HepG2 (cell line): ENCODE results near the gene PSMA7. TPM values are rescaled to one million over a fixed set of nuclear protein-coding genes. Genes with fewer than 3 reads are reported as not detected.
A peak's percentile ranks its signal among the peaks of the same experiment; 100 is the strongest.

ENCODE experiments used
- ARNTL ChIP-seq: sonication (generic); formaldehyde crosslinking; IDR thresholded peaks from 2 replicates; pipeline ENCODE4 v1.4.0; 2020; ENCODE audit warnings: mild to moderate bottlenecking, missing genetic modification reagents
- FOSL1 ChIP-seq: sonication (generic); formaldehyde crosslinking; IDR thresholded peaks from 2 replicates; pipeline ENCODE4 v1.9.0; 2021; ENCODE audit warnings: missing genetic modification reagents, borderline replicate concordance
- GATAD1 ChIP-seq: IDR thresholded peaks from 2 replicates; pipeline ENCODE4 v1.6.1; 2016; ENCODE audit warnings: missing genetic modification reagents, missing compliant biosample characterization
- GATAD2A ChIP-seq: IDR thresholded peaks from 2 replicates; pipeline ENCODE4 v1.6.1; 2016
- HIVEP1 ChIP-seq: sonication (generic); formaldehyde crosslinking; IDR thresholded peaks from 2 replicates; pipeline ENCODE4 v1.4.0; 2020; ENCODE audit warnings: mild to moderate bottlenecking, missing genetic modification reagents
- HNRNPH1 ChIP-seq: fragments of 200-400 bp; formaldehyde crosslinking; optimal IDR thresholded peaks from 2 replicates; pipeline ENCODE3; 2017; ENCODE audit warnings: mild to moderate bottlenecking, low read depth, low read length
- LCORL ChIP-seq, 2 experiments: fragments of 450-650 bp in 1 of 2; sonication (generic) in 1 of 2; formaldehyde crosslinking in 1 of 2; IDR thresholded peaks; 2 replicates each; pipeline versions ENCODE4 v1.5.0 to v1.6.1; 2017 to 2020; ENCODE audit warnings: antibody characterized with exemption in 1 of 2, missing genetic modification reagents in 1 of 2
- MBD4 ChIP-seq: IDR thresholded peaks from 2 replicates; pipeline ENCODE4 v1.6.1; 2012; ENCODE audit warnings: low read length, inconsistent platforms, borderline replicate concordance
- MED1 ChIP-seq: sonication (generic); formaldehyde crosslinking; IDR thresholded peaks from 2 replicates; pipeline ENCODE4 v1.4.0; 2020; ENCODE audit warnings: missing genetic modification reagents
- POLR2A ChIP-seq, 2 experiments: IDR thresholded peaks; 2 replicates each; pipeline ENCODE4 v1.6.1; 2011; ENCODE audit warnings: low read depth in 2 of 2, low read length in 2 of 2, mild to moderate bottlenecking in 1 of 2, moderate library complexity in 1 of 2; ENCODE audit not compliant: insufficient read depth in 1 of 2
- RAD21 ChIP-seq: fragments of 450-650 bp; formaldehyde crosslinking; IDR thresholded peaks from 2 replicates; pipeline ENCODE4 v1.5.0; 2020; ENCODE audit warnings: mild to moderate bottlenecking
- RARA ChIP-seq: IDR thresholded peaks from 2 replicates; pipeline ENCODE4 v1.6.1; 2016; ENCODE audit warnings: missing genetic modification reagents, missing compliant biosample characterization
- REPIN1 ChIP-seq: sonication (generic); formaldehyde crosslinking; IDR thresholded peaks from 2 replicates; pipeline ENCODE4 v1.8.0; 2022; ENCODE audit warnings: missing genetic modification reagents, low read depth, mild to moderate bottlenecking, borderline replicate concordance
- SALL1 ChIP-seq: sonication (generic); formaldehyde crosslinking; IDR thresholded peaks from 2 replicates; pipeline ENCODE4 v1.8.0; 2022; ENCODE audit warnings: mild to moderate bottlenecking, missing genetic modification reagents
- SKI ChIP-seq: fragments of 450-650 bp; IDR thresholded peaks from one replicate; pipeline ENCODE4 v1.6.1; 2018; ENCODE audit warnings: mild to moderate bottlenecking; ENCODE audit not compliant: partially characterized antibody
- SMAD1 ChIP-seq: sonication (generic); formaldehyde crosslinking; IDR thresholded peaks from 2 replicates; pipeline ENCODE4 v1.4.0; 2020; ENCODE audit warnings: missing genetic modification reagents, low read depth, mild to moderate bottlenecking, borderline replicate concordance
- TEAD3 ChIP-seq: optimal IDR thresholded peaks from 2 replicates; pipeline ENCODE3; 2016; ENCODE audit warnings: borderline replicate concordance
- THAP11 ChIP-seq: IDR thresholded peaks from 2 replicates; pipeline ENCODE4 v1.6.1; 2016; ENCODE audit warnings: missing biosample characterization, missing genetic modification reagents
- TP53 ChIP-seq: sonication (generic); formaldehyde crosslinking; conservative IDR thresholded peaks from 2 replicates; pipeline ENCODE4 v1.4.0; 2020; ENCODE audit warnings: missing genetic modification reagents
- ZFP41 ChIP-seq: sonication (generic); formaldehyde crosslinking; IDR thresholded peaks from 2 replicates; pipeline ENCODE4 v1.4.0; 2020; ENCODE audit warnings: mild to moderate bottlenecking, missing genetic modification reagents, borderline replicate concordance
- ZMYM2 ChIP-seq: sonication (generic); formaldehyde crosslinking; IDR thresholded peaks from 2 replicates; pipeline ENCODE4 v1.8.0; 2022; ENCODE audit warnings: mild to moderate bottlenecking, missing genetic modification reagents
- ZNF224 ChIP-seq: sonication (generic); formaldehyde crosslinking; IDR thresholded peaks from 2 replicates; pipeline ENCODE4 v1.5.0; 2020; ENCODE audit warnings: mild to moderate bottlenecking, missing genetic modification reagents
- ZNF337 ChIP-seq: sonication (generic); formaldehyde crosslinking; IDR thresholded peaks from 2 replicates; pipeline ENCODE4 v1.5.1; 2020; ENCODE audit warnings: missing genetic modification reagents, low read depth, mild to moderate bottlenecking, borderline replicate concordance
- ZNF607 ChIP-seq: sonication (generic); formaldehyde crosslinking; IDR thresholded peaks from 2 replicates; pipeline ENCODE4 v1.5.1; 2020; ENCODE audit warnings: missing genetic modification reagents, mild to moderate bottlenecking, borderline replicate concordance
- ZNF614 ChIP-seq: IDR thresholded peaks from 2 replicates; pipeline ENCODE4 v1.6.1; 2018; ENCODE audit warnings: missing biosample characterization, missing genetic modification reagents, inconsistent platforms, borderline replicate concordance
- ZNF768 ChIP-seq: sonication (generic); formaldehyde crosslinking; IDR thresholded peaks from 2 replicates; pipeline ENCODE4 v1.4.0; 2020; ENCODE audit warnings: missing genetic modification reagents
- ZNF775 ChIP-seq: sonication (generic); formaldehyde crosslinking; IDR thresholded peaks from 2 replicates; pipeline ENCODE4 v1.4.0; 2020; ENCODE audit warnings: missing genetic modification reagents, mild to moderate bottlenecking, moderate library complexity, borderline replicate concordance
- ZNF782 ChIP-seq: sonication (generic); formaldehyde crosslinking; IDR thresholded peaks from 2 replicates; pipeline ENCODE4 v1.4.0; 2020; ENCODE audit warnings: missing genetic modification reagents, mild to moderate bottlenecking, borderline replicate concordance
- polyA plus RNA-seq, 8 experiments: library from polyadenylated mRNA; depleted of rRNA in 3 of 8; stranded (reverse) in 7 of 8; unstranded in 1 of 8; fragments of >200 nt; fragmentation: Illumina TruSeq in 4 of 8; extraction: Trizol in 4 of 8; gene quantifications; 2 replicates each; pipeline versions ENCODE4 v1.2.1 to v1.2.3, GENCODE V29; 2011 to 2016; ENCODE audit warnings: low read depth in 4 of 8, missing spikeins in 1 of 8, mixed read lengths in 1 of 8; ENCODE audit not compliant: insufficient read depth in 1 of 8
- total RNA-seq, 5 experiments: library from RNA; depleted of rRNA; stranded (reverse); fragments of >200 nt; fragmentation: Illumina TruSeq; extraction: Trizol; gene quantifications; 2 replicates each; pipeline ENCODE4 v1.2.3, GENCODE V29; 2016; ENCODE audit warnings: low read depth in 1 of 5
- TF ChIP-seq, protein P1 (sequence below): sonication (generic); formaldehyde crosslinking; IDR thresholded peaks from 2 replicates; pipeline ENCODE4 v1.4.0; 2020; ENCODE audit warnings: missing genetic modification reagents, borderline replicate concordance
- TF ChIP-seq, protein P2 (sequence below): sonication (generic); formaldehyde crosslinking; IDR thresholded peaks from 2 replicates; pipeline ENCODE4 v1.4.0; 2020; ENCODE audit warnings: missing genetic modification reagents

The PSMA7 gene
- total and polyA plus RNA-seq, 2 of the 13 experiments (the other 11 are each of a cell fraction or from before 2014, with no cell fraction given) = 531 to 631 TPM

DNA sequence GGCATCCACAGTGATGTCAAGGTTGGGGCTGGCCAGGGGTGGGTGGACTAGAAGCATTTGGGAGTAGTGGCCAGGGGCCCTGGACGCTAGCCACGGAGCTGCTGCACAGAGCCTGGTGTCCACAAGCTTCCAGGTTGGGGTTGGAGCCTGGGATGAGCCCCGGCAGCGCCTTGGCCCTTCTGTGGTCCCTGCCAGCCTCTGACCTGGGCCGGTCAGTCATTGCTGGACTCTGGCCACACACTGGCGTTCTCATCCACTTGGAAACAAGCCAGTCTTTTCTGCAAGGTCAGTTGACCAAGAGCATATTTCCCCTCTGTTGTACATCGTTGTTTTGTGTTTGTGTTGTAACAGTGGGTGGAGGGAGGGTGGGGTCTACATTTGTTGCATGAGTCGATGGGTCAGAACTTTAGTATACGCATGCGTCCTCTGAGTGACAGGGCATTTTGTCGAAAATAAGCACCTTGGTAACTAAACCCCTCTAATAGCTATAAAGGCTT, 8.4 kb downstream of the PSMA7 start (continued):
- TF ChIP-seq ZFP41 (CRISPR knock-in tag) = no peak
- no peak; the same call in 1 of the 2 replicates for TF ChIP-seq FOSL1 (CRISPR knock-in tag)
- peak; percentile 57; the same call in 1 of the 2 replicates for TF ChIP-seq ZNF768
- TF ChIP-seq, protein P1, sequence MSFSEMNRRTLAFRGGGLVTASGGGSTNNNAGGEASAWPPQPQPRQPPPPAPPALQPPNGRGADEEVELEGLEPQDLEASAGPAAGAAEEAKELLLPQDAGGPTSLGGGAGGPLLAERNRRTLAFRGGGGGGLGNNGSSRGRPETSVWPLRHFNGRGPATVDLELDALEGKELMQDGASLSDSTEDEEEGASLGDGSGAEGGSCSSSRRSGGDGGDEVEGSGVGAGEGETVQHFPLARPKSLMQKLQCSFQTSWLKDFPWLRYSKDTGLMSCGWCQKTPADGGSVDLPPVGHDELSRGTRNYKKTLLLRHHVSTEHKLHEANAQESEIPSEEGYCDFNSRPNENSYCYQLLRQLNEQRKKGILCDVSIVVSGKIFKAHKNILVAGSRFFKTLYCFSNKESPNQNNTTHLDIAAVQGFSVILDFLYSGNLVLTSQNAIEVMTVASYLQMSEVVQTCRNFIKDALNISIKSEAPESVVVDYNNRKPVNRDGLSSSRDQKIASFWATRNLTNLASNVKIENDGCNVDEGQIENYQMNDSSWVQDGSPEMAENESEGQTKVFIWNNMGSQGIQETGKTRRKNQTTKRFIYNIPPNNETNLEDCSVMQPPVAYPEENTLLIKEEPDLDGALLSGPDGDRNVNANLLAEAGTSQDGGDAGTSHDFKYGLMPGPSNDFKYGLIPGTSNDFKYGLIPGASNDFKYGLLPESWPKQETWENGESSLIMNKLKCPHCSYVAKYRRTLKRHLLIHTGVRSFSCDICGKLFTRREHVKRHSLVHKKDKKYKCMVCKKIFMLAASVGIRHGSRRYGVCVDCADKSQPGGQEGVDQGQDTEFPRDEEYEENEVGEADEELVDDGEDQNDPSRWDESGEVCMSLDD (CRISPR knock-in tag) = no peak
- TF ChIP-seq SKI = peak; percentile 52
- TF ChIP-seq ARNTL (CRISPR knock-in tag) = peak; percentile 73; the same call in 1 of the 2 replicates
- TF ChIP-seq ZNF614 (CRISPR knock-in tag) = peak; percentile 55; the same call in 1 of the 2 replicates
- TF ChIP-seq HNRNPH1 = peak; percentile 25
- TF ChIP-seq THAP11 (CRISPR knock-in tag) = peak; percentile 72
- peak; percentile 37; the same call in 1 of the 2 replicates for TF ChIP-seq ZNF607
- TF ChIP-seq, protein P2, sequence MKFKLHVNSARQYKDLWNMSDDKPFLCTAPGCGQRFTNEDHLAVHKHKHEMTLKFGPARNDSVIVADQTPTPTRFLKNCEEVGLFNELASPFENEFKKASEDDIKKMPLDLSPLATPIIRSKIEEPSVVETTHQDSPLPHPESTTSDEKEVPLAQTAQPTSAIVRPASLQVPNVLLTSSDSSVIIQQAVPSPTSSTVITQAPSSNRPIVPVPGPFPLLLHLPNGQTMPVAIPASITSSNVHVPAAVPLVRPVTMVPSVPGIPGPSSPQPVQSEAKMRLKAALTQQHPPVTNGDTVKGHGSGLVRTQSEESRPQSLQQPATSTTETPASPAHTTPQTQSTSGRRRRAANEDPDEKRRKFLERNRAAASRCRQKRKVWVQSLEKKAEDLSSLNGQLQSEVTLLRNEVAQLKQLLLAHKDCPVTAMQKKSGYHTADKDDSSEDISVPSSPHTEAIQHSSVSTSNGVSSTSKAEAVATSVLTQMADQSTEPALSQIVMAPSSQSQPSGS (CRISPR knock-in tag) = peak; percentile 50; the same call in 1 of the 2 replicates
- TF ChIP-seq GATAD2A (CRISPR knock-in tag) = peak; percentile 90
- peak; percentile 79 for TF ChIP-seq RARA (CRISPR knock-in tag)
- TF ChIP-seq TP53 = 0 out of 2 replicates have a peak, but pooled peaks have one; percentile 24
- TF ChIP-seq MED1 = peak; percentile 72
- 0 out of 2 replicates have a peak, but pooled peaks have one; percentile 7 for TF ChIP-seq ZNF775 (CRISPR knock-in tag)
- peak; percentile 69 to 70 for TF ChIP-seq POLR2A (IDR thresholded peaks at IDR 0.05; ENCODE audit: insufficient read depth in 1 of 2, low read depth in 2 of 2, low read length in 2 of 2)
- TF ChIP-seq LCORL (IDR thresholded peaks at IDR 0.05) = no peak
- peak; percentile 94 for TF ChIP-seq LCORL (CRISPR knock-in tag; IDR thresholded peaks at IDR 0.05)
- 0 out of 2 replicates have a peak, but pooled peaks have one; percentile 62 for TF ChIP-seq ZNF337 (CRISPR knock-in tag)
- TF ChIP-seq ZMYM2 (CRISPR knock-in tag) = no peak
- peak; percentile 64 for TF ChIP-seq RAD21 (CRISPR knock-in tag)
- no peak for TF ChIP-seq SMAD1 (CRISPR knock-in tag)
- peak; percentile 83 for TF ChIP-seq TEAD3 (CRISPR knock-in tag)
- TF ChIP-seq HIVEP1 (CRISPR knock-in tag) = no peak
- TF ChIP-seq ZNF224 (CRISPR knock-in tag) = no peak
- 0 out of 2 replicates have a peak, but pooled peaks have one; percentile 64 for TF ChIP-seq GATAD1 (CRISPR knock-in tag)
- 0 out of 2 replicates have a peak, but pooled peaks have one; percentile 56 for TF ChIP-seq ZNF782 (CRISPR knock-in tag)
- TF ChIP-seq SALL1 = peak; percentile 93
- TF ChIP-seq REPIN1 (CRISPR knock-in tag) = peak; percentile 54
- no peak for TF ChIP-seq MBD4
